HCT116 (cell line): ENCODE data around the gene PGPEP1. TPM values are rescaled to one million over a fixed set of nuclear protein-coding genes. Genes with fewer than 3 reads are reported as not detected.
"Not testable (repeated sequence)": the region's sequence is repeated elsewhere in the genome, so short reads cannot be mapped to it uniquely, and the experiment has no call there.

Experiments used
- ATAC-seq: fragments of 200-7000 bp; cut with Tn5 transposase; 2 replicates; pipeline ENCODE4 v1.9.1; 2020; ENCODE audit warnings: mild to moderate bottlenecking, moderate library complexity
- BruUV-seq: library from RNA; stranded (reverse); fragments of 400-500 nt; replicated peaks from 2 replicates; lab custom pipeline; 2021; lab: Mats Ljungman, UMichigan
- CTCF ChIA-PET: fragments of 300-600 bp; sonication (Branson Sonifier 250); formaldehyde crosslinking; loops from one replicate; lab custom pipeline; 2021; ENCODE audit warnings: antibody characterized with exemption; lab: Charles Lee
- POLR2A ChIA-PET: fragments of 300-600, 350-600 bp; sonication (Branson Sonifier 250); formaldehyde crosslinking; loops from one replicate; lab custom pipeline; 2021; ENCODE audit warnings: antibody characterized with exemption; lab: Charles Lee
- RAD21 ChIA-PET, 2 experiments: fragments of 300-600 bp; sonication (Branson Sonifier 250); formaldehyde crosslinking; loops; one replicate each; lab custom pipeline; 2023; ENCODE audit warnings: low total read pairs in 2 of 2; ENCODE audit not compliant: uncharacterized antibody in 2 of 2, unreplicated experiment in 2 of 2, low non-redundant PET in 1 of 2; lab: Charles Lee
- DNase-seq: peaks from one replicate; pipeline ENCODE4 v3.0.0-alpha.2; 2010; ENCODE audit warnings: low read depth, low spot score
- H2AFZ ChIP-seq: fragments of 200-600 bp; shearing (Covaris generic), sonication (generic); 2 replicates; pipeline ENCODE4 v1.6.1; 2017; ENCODE audit warnings: low read depth, mixed run types, mixed read lengths, antibody characterized with exemption, low read length; ENCODE audit not compliant: poor library complexity, severe bottlenecking
- H3K27ac ChIP-seq: 2 replicates; pipeline ENCODE4 v1.5.1; 2012; ENCODE audit warnings: low read depth, low read length
- H3K27me3 ChIP-seq: fragments of 200-600 bp; sonication (generic); 2 replicates; pipeline ENCODE4 v1.6.1; 2016; ENCODE audit warnings: mixed run types, low read length, mixed read lengths; ENCODE audit not compliant: insufficient read depth
- H3K36me3 ChIP-seq, 2 experiments: fragments of 200-500 bp in 1 of 2; fragments of 200-600 bp in 1 of 2; sonication (Bioruptor generic) in 1 of 2; sonication (generic) in 1 of 2; 2 replicates each; pipeline versions ENCODE4 v1.5.1 to v1.6.1; 2014 to 2016; ENCODE audit warnings: low read length in 2 of 2, inconsistent platforms in 1 of 2, mixed read lengths in 1 of 2, mixed run types in 1 of 2; ENCODE audit not compliant: insufficient read depth in 2 of 2, control insufficient read depth in 1 of 2
- H3K4me1 ChIP-seq, 2 experiments: fragments of 200-600 bp in 1 of 2; sonication (generic) in 1 of 2; 2 replicates each; pipeline versions ENCODE4 v1.5.1 to v1.6.1; 2012 to 2017; ENCODE audit warnings: low read length in 2 of 2, inconsistent platforms in 1 of 2, mild to moderate bottlenecking in 1 of 2, mixed read lengths in 1 of 2, mixed run types in 1 of 2, moderate library complexity in 1 of 2; ENCODE audit not compliant: insufficient read depth in 2 of 2, control insufficient read depth in 1 of 2
- H3K4me2 ChIP-seq: fragments of 200-600 bp; sonication (generic); 2 replicates; pipeline ENCODE4 v1.6.1; 2017; ENCODE audit warnings: mixed run types, low read length, mixed read lengths
- H3K4me3 ChIP-seq, 2 experiments: fragments of 200-600 bp in 1 of 2; sonication (generic) in 1 of 2; replicated peaks in 1 of 2; 2 replicates each; pipeline ENCODE4 v1.5.1; 2011 to 2016; ENCODE audit warnings: low read length in 2 of 2, control low read depth in 1 of 2, low read depth in 1 of 2, mild to moderate bottlenecking in 1 of 2, mixed read lengths in 1 of 2, mixed run types in 1 of 2
- H3K79me2 ChIP-seq: fragments of 200-600 bp; sonication (generic); 2 replicates; pipeline ENCODE4 v1.6.1; 2017; ENCODE audit warnings: mild to moderate bottlenecking, mixed run types, low read length, moderate library complexity, mixed read lengths; ENCODE audit not compliant: insufficient read depth
- H3K9ac ChIP-seq: fragments of 200-600 bp; sonication (generic); 2 replicates; pipeline ENCODE4 v1.6.1; 2016; ENCODE audit warnings: low read length, mixed read lengths
- H3K9me2 ChIP-seq: fragments of 200-600 bp; sonication (generic), shearing (Covaris generic); 2 replicates; pipeline ENCODE4 v1.6.1; 2017; ENCODE audit warnings: mixed run types, mild to moderate bottlenecking, moderate library complexity; ENCODE audit not compliant: insufficient read depth
- H3K9me3 ChIP-seq, 2 experiments: fragments of 200-500 bp in 1 of 2; fragments of 200-600 bp in 1 of 2; sonication (Bioruptor generic) in 1 of 2; sonication (generic) in 1 of 2; 2 replicates each; pipeline ENCODE4 v1.6.1; 2014 to 2017; ENCODE audit warnings: low read length in 2 of 2, mixed read lengths in 2 of 2, inconsistent platforms in 1 of 2, low read depth in 1 of 2, mild to moderate bottlenecking in 1 of 2, mixed run types in 1 of 2, moderate library complexity in 1 of 2; ENCODE audit not compliant: control insufficient read depth in 1 of 2, insufficient read depth in 1 of 2
- H4K20me1 ChIP-seq: fragments of 200-600 bp; sonication (generic), shearing (Covaris generic); 2 replicates; pipeline ENCODE4 v1.6.1; 2017; ENCODE audit warnings: mixed run types, mild to moderate bottlenecking, moderate library complexity; ENCODE audit not compliant: insufficient read depth
- ATF3 ChIP-seq: IDR thresholded peaks from 2 replicates; pipeline ENCODE4 v1.6.1; 2012
- CBX3 ChIP-seq: IDR thresholded peaks from 2 replicates; pipeline ENCODE4 v1.6.1; 2012; ENCODE audit warnings: low read depth
- CEBPB ChIP-seq: IDR thresholded peaks from 2 replicates; pipeline ENCODE4 v1.6.1; 2012; ENCODE audit warnings: low read depth
- CTCF ChIP-seq, 3 experiments: fragments of 200-600 bp in 1 of 3; sonication (generic) in 1 of 3; IDR thresholded peaks in 2 of 3; conservative IDR thresholded peaks in 1 of 3; 2 replicates each; pipeline ENCODE4 v1.5.1; 2012 to 2017; ENCODE audit warnings: low read depth in 2 of 3, low read length in 2 of 3, antibody characterized with exemption in 1 of 3, borderline replicate concordance in 1 of 3, control low read depth in 1 of 3, mild to moderate bottlenecking in 1 of 3, mixed read lengths in 1 of 3, mixed run types in 1 of 3, moderate library complexity in 1 of 3; ENCODE audit not compliant: insufficient read depth in 1 of 3
- EGR1 ChIP-seq: IDR thresholded peaks from 2 replicates; pipeline ENCODE4 v1.6.1; 2012; ENCODE audit warnings: low read depth
- ELF1 ChIP-seq: IDR thresholded peaks from 2 replicates; pipeline ENCODE4 v1.6.1; 2012; ENCODE audit warnings: low read depth, borderline replicate concordance
- EZH2 ChIP-seq: fragments of 200-600 bp; sonication (generic); IDR thresholded peaks from 2 replicates; pipeline ENCODE4 v1.6.1; 2017; ENCODE audit warnings: antibody characterized with exemption, mixed run types
- EZH2phosphoT487 ChIP-seq: fragments of 200-600 bp; IDR thresholded peaks from 2 replicates; pipeline ENCODE4 v1.6.1; 2018; ENCODE audit warnings: antibody characterized with exemption, borderline replicate concordance
- JUND ChIP-seq: IDR thresholded peaks from 2 replicates; pipeline ENCODE4 v1.6.1; 2012
- MAX ChIP-seq: IDR thresholded peaks from 2 replicates; pipeline ENCODE4 v1.6.1; 2012
- POLR2AphosphoS5 ChIP-seq: IDR thresholded peaks from 2 replicates; pipeline ENCODE4 v1.6.1; 2011; ENCODE audit warnings: mild to moderate bottlenecking, low read depth, low read length, moderate library complexity
- RAD21 ChIP-seq: IDR thresholded peaks from 2 replicates; pipeline ENCODE4 v1.6.1; 2012; ENCODE audit warnings: low read depth, mild to moderate bottlenecking
- SIN3A ChIP-seq: IDR thresholded peaks from 2 replicates; pipeline ENCODE4 v1.6.1; 2012; ENCODE audit warnings: low read depth
- ZFX ChIP-seq: fragments of 450-650 bp; IDR thresholded peaks from 2 replicates; pipeline ENCODE4 v1.6.1; 2017
- ZNF274 ChIP-seq: fragments of 200-500 bp; sonication (Bioruptor generic); IDR thresholded peaks from 2 replicates; pipeline ENCODE4 v1.6.1; 2014; ENCODE audit warnings: mild to moderate bottlenecking, low read depth, low read length, inconsistent platforms
- intact Hi-C: fragments of 100-400 bp; cut with micrococcal nuclease; formaldehyde crosslinking; loops from 2 replicates; pipeline ENCODE4 v1.10.0; 2022
- total RNA-seq: library from RNA; stranded (reverse); gene quantifications from one replicate; pipeline ENCODE4 v1.2.1, GENCODE V29; 2021; ENCODE audit not compliant: unreplicated experiment

The PGPEP1 gene
- total RNA-seq, 1 experiment from 2014 or later, result 30.9 TPM

DNA sequence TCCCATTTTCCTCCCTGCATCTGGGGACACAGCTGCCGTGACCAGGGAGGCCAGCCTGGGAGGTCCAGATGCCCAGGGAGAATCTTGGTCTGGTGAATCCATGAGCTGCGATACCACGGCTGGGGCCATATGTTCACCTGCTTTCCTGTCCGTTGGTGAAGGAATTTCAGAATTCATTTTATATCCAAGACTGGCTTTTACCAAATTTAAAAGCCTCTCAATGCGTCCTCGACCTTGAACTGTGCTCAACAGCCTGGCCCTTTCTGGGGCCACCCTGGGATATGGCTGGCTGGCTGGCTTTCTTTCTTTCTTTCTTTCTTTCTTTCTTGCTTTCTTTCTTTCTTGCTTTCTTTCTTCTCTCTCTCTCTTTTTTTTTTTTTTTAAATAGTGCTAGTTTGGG is 23.4 kb downstream of the PGPEP1 start:
- ChIA-PET CTCF (interaction anchor here (1.1 kb wide), 1 partner anchor 35 kb away, joined by 3 read pairs; no protein-coding TSS in a partner anchor), RAD21 (interaction anchor here in 1 of 2 experiments (0.5 kb wide), 1 partner anchor 12 kb away, joined by 4 read pairs; no protein-coding TSS in a partner anchor), POLR2A (interaction anchor here (0.9 to 9.1 kb wide), 3 partner anchors 22 to 83 kb away, joined by 3 to 58 read pairs (median 4); partner anchors contain the start of gene GDF15)
- Histone ChIP-seq H3K9me3 (no peaks in the 10 kb centered on the region), H3K9me2 (no peaks in the 10 kb centered on the region), H3K27me3 (no peaks in the 10 kb centered on the region), H2AFZ (no peak overlapping the region), H3K4me1 (peaks cover 51 to 65% of the 10 kb centered on the region in 2 experiments), H3K27ac (peak overlapping the region; percentile 99), H3K79me2 (no peaks in the 10 kb centered on the region), H3K4me3 (no peak overlapping the region), H4K20me1 (no peaks in the 10 kb centered on the region), H3K9ac (peak overlapping the region; percentile 63; the same call in 1 of the 2 replicates), H3K36me3 (no peaks in the 10 kb centered on the region), H3K4me2 (peak overlapping the region; percentile 64; the same call in 1 of the 2 replicates)
- BruUV-seq, result no TSS peak
- intact Hi-C loops, result no loop called here
- TF ChIP-seq EZH2 (no peak), CTCF (IDR thresholded peaks at IDR 0.05 in 2 of 3, conservative IDR thresholded peaks at IDR 0.05 in 1 of 3; ENCODE audit: borderline replicate concordance in 1 of 3, insufficient read depth in 1 of 3, low read depth in 2 of 3, low read length in 2 of 3) (no peak), ATF3 (no peak), EGR1 (no peak), MAX (no peak), ZNF274 (no peak), EZH2phosphoT487 (no peak), JUND (no peak), POLR2AphosphoS5 (no peak), RAD21 (no peak), ELF1 (no peak), CBX3 (no peak), CEBPB (no peak), SIN3A (no peak), ZFX (no peak)
- no peak for DNase-seq
- ATAC-seq, result no peak

- H3K9me3 ChIP-seq, DNase-seq, H2AFZ ChIP-seq, H3K27me3 ChIP-seq, H4K20me1 ChIP-seq, intact Hi-C loops, H3K79me2 ChIP-seq, H3K9me2 ChIP-seq, H3K36me3 ChIP-seq, RAD21 ChIA-PET: not testable (repeated sequence)
- peak overlapping the region; percentile 63 for H3K9ac ChIP-seq
- ChIA-PET POLR2A (interaction anchor here (0.9 to 9.1 kb wide), 7 partner anchors 9 to 84 kb away, joined by 3 to 58 read pairs (median 5); partner anchors contain the start of gene GDF15), CTCF (interaction anchor here (0.7 to 1.1 kb wide), 3 partner anchors 22 to 85 kb away, joined by 3 to 5 read pairs (median 3); partner anchors contain the start of gene GDF15)
- ATAC-seq, result peak; percentile 34
- peak overlapping the region in 1 of 2 experiments; percentile 22; a peak in 2 of 4 replicates for H3K4me3 ChIP-seq
- TSS peak; percentile 98 for BruUV-seq
- peak overlapping the region; percentile 64 for H3K4me2 ChIP-seq
- H3K27ac ChIP-seq, result peak overlapping the region; percentile 99
- peaks cover 51 to 66% of the 10 kb centered on the region in 2 experiments for H3K4me1 ChIP-seq
These were observed 24.0 kb downstream of the PGPEP1 start for GRCh38 chr19:18364277-18364825.
